H1 (cell line): ENCODE data around the gene MRRF. TPM values are rescaled to one million over a fixed set of nuclear protein-coding genes. Genes with fewer than 3 reads are reported as not detected.
A peak's percentile ranks its signal among the peaks of the same experiment; 100 is the strongest.

Experiments used
- CBX5 ChIP-seq: fragments of 300-800, 300-1000 bp; sonication (generic); IDR thresholded peaks from 2 replicates; pipeline ENCODE4 v1.7.1; 2016; ENCODE audit warnings: antibody characterized with exemption, low read length, low read depth
- CHD1 ChIP-seq: IDR thresholded peaks from 2 replicates; pipeline ENCODE4 v1.6.1; 2012; ENCODE audit warnings: low read depth, low read length, improper control_type of control experiment
- CHD2 ChIP-seq: IDR thresholded peaks from 2 replicates; pipeline ENCODE4 v1.6.1; 2012; ENCODE audit warnings: low read length, improper control_type of control experiment
- EP300 ChIP-seq, 2 experiments: IDR thresholded peaks; 1 replicate in 1 of 2; 2 replicates in 1 of 2; pipeline ENCODE4 v1.6.1; 2011 to 2012; ENCODE audit warnings: low read depth in 2 of 2, low read length in 2 of 2, mild to moderate bottlenecking in 2 of 2, borderline replicate concordance in 1 of 2, inconsistent platforms in 1 of 2, moderate library complexity in 1 of 2
- KDM1A ChIP-seq: fragments of 200-600, 300-600 bp; sonication (generic); IDR thresholded peaks from 2 replicates; pipeline ENCODE4 v1.7.1; 2016; ENCODE audit warnings: mild to moderate bottlenecking, low read length, borderline replicate concordance
- MAFK ChIP-seq: IDR thresholded peaks from 2 replicates; pipeline ENCODE4 v1.6.1; 2012; ENCODE audit warnings: low read depth, mild to moderate bottlenecking, improper control_type of control experiment, low read length
- MAX ChIP-seq: IDR thresholded peaks from 2 replicates; pipeline ENCODE4 v1.6.1; 2012; ENCODE audit warnings: inconsistent platforms
- NRF1 ChIP-seq: IDR thresholded peaks from 2 replicates; pipeline ENCODE4 v1.6.1; 2011; ENCODE audit warnings: mild to moderate bottlenecking, low read depth, low read length, improper control_type of control experiment
- SUZ12 ChIP-seq: fragments of 200-600 bp; sonication (generic); IDR thresholded peaks from 2 replicates; pipeline ENCODE4 v1.6.1; 2012; ENCODE audit warnings: mild to moderate bottlenecking, inconsistent platforms, low read length, moderate library complexity, mixed read lengths
- polyA plus RNA-seq, 7 experiments: library from polyadenylated mRNA; depleted of rRNA in 3 of 7; stranded (reverse) in 5 of 7; unstranded in 2 of 7; fragments of >200 nt in 5 of 7; fragments of 200-250 nt in 2 of 7; gene quantifications; 1 replicate in 5 of 7; 2 replicates in 1 of 7; 4 replicates in 1 of 7; pipeline versions ENCODE4 v1.2.1 to v1.2.3, GENCODE V29; 2011 to 2013; ENCODE audit warnings: missing spikeins in 2 of 7, mixed read lengths in 2 of 7
- total RNA-seq: library from RNA; stranded (reverse); fragmentation: NEBNext Ultra II Directional; extraction: Animal tissue kit (Norgen Biotek cat#: 25700); gene quantifications from 2 replicates; pipeline ENCODE4 v1.2.1, GENCODE V29; 2021

MRRF gene
- total and polyA plus RNA-seq, 2 of the 8 experiments (the other 6 are each of a cell fraction or from before 2014, with no cell fraction given): 29.4 to 47.8 TPM

GRCh38 chr9:122347348-122348287 lies 82.9 kb downstream of the MRRF start (continued):
- no peak for TF ChIP-seq NRF1
- TF ChIP-seq CHD1: no peak
- TF ChIP-seq EP300 (IDR thresholded peaks at IDR 0.05; ENCODE audit: borderline replicate concordance in 1 of 2, low read depth in 2 of 2, low read length in 2 of 2): no peak
- TF ChIP-seq MAFK: no peak
- no peak for TF ChIP-seq MAX
- TF ChIP-seq SUZ12: peak; percentile 13; the same call in 1 of the 2 replicates
- TF ChIP-seq KDM1A: peak; percentile 65; the same call in 1 of the 2 replicates
- no peak for TF ChIP-seq CHD2
- TF ChIP-seq CBX5: no peak
